ENCODE measurements around the gene SULT2A1.
"Not testable (repeated sequence)": the region's sequence is repeated elsewhere in the genome, so short reads cannot be mapped to it uniquely, and the experiment has no call there.

The SULT2A1 gene

GRCh38 chr19:47860602-47861297, 25.4 kb downstream of the SULT2A1 start:
- no peak for DNase-seq (ENCODE audit: extremely low read depth, low read depth)
- TF ChIP-seq CTCF (IDR thresholded peaks at IDR 0.05; ENCODE audit: low read depth, low read length, missing control alignments), result no peak
- H3K4me3 ChIP-seq (replicated peaks; ENCODE audit: low read depth, low read length), result no peak overlapping the region

GRCh38 chr19:47859838-47860237, 26.3 kb downstream of the SULT2A1 start:
- DNase-seq (ENCODE audit: extremely low read depth, low read depth); H3K4me3 ChIP-seq (replicated peaks; ENCODE audit: low read depth, low read length): not testable (repeated sequence)

GRCh38 chr19:47858646-47859285, 27.3 kb downstream of the SULT2A1 start, which contains the start of gene TPRX2:
Gene TPRX2 (plus strand): TSS chr19:47859235. CDS start chr19:47859247, 12 bp downstream.
- not testable (repeated sequence) for DNase-seq (ENCODE audit: extremely low read depth, low read depth); H3K4me3 ChIP-seq (replicated peaks; ENCODE audit: low read depth, low read length)

GRCh38 chr19:47858231-47858630, 27.9 kb downstream of the SULT2A1 start:
- not testable (repeated sequence) for DNase-seq (ENCODE audit: extremely low read depth, low read depth)

GRCh38 chr19:47854459-47854858, 31.7 kb downstream of the SULT2A1 start:
- TF ChIP-seq CTCF (IDR thresholded peaks at IDR 0.05; ENCODE audit: low read depth, low read length, missing control alignments), result no peak
- no peak for DNase-seq (ENCODE audit: extremely low read depth, low read depth)
- H3K4me3 ChIP-seq (replicated peaks; ENCODE audit: low read depth, low read length), result no peak overlapping the region

More at GRCh38 chr19:47858231-47858630, 27.9 kb downstream of the SULT2A1 start:
- not testable (repeated sequence) for H3K4me3 ChIP-seq (replicated peaks; ENCODE audit: low read depth, low read length)

- TF ChIP-seq CTCF (IDR thresholded peaks at IDR 0.05; ENCODE audit: low read depth, low read length, missing control alignments), result no peak
- H3K4me3 ChIP-seq (replicated peaks; ENCODE audit: low read depth, low read length), result no peak overlapping the region
- DNase-seq (ENCODE audit: extremely low read depth, low read depth), result no peak
Measured at GRCh38 chr19:47853003-47853402, 33.1 kb downstream of the SULT2A1 start.

GRCh38 chr19:47848823-47849473, 37.2 kb downstream of the SULT2A1 start:
- H3K4me3 ChIP-seq (replicated peaks; ENCODE audit: low read depth, low read length), result no peak overlapping the region
- DNase-seq (ENCODE audit: extremely low read depth, low read depth), result no peak
- peak; percentile 66 for TF ChIP-seq CTCF (IDR thresholded peaks at IDR 0.05; ENCODE audit: low read depth, low read length, missing control alignments)

- H3K4me3 ChIP-seq (replicated peaks; ENCODE audit: low read depth, low read length), result no peak overlapping the region
- no peak for DNase-seq (ENCODE audit: extremely low read depth, low read depth)
- TF ChIP-seq CTCF (IDR thresholded peaks at IDR 0.05; ENCODE audit: low read depth, low read length, missing control alignments), result no peak
Measured at GRCh38 chr19:47848425-47848822, 37.7 kb downstream of the SULT2A1 start.
